Retinal pigment epithelial cell (primary cell): ENCODE results near the gene CRB3.

Experiments
- DNase-seq: peaks from one replicate; pipeline ENCODE4 v3.0.0-alpha.2; 2010; ENCODE audit warnings: low read depth
- H3K4me3 ChIP-seq: 2 replicates; pipeline ENCODE4 v1.5.1; 2011; ENCODE audit warnings: mild to moderate bottlenecking, low read length, control low read depth, moderate library complexity
- TF ChIP-seq, protein P1 (sequence below): conservative IDR thresholded peaks from 2 replicates; pipeline ENCODE4 v1.5.1; 2011; ENCODE audit warnings: low read depth, low read length, control low read depth, inconsistent platforms

CRB3 gene

DNA sequence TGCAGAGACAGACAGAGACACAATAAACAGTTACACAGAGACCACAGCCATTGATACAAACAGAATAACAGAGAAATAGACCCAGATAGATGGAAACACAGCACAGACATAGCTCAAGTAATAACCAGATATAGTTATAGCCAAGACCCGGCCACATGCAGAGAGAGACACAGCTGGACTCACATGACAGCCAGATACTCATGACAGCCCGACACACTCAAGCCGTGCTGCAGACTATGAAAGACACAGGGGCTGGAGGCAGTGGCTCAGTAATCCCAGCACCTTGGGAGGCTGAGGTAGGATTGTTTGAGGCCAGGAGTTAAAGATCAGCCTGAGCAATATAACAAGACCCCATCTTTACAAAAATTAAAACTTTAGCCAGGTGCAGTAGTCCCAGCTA, 19.2 kb downstream of the CRB3 start:
- TF ChIP-seq, protein P1, sequence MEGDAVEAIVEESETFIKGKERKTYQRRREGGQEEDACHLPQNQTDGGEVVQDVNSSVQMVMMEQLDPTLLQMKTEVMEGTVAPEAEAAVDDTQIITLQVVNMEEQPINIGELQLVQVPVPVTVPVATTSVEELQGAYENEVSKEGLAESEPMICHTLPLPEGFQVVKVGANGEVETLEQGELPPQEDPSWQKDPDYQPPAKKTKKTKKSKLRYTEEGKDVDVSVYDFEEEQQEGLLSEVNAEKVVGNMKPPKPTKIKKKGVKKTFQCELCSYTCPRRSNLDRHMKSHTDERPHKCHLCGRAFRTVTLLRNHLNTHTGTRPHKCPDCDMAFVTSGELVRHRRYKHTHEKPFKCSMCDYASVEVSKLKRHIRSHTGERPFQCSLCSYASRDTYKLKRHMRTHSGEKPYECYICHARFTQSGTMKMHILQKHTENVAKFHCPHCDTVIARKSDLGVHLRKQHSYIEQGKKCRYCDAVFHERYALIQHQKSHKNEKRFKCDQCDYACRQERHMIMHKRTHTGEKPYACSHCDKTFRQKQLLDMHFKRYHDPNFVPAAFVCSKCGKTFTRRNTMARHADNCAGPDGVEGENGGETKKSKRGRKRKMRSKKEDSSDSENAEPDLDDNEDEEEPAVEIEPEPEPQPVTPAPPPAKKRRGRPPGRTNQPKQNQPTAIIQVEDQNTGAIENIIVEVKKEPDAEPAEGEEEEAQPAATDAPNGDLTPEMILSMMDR: no peak
- no peak for DNase-seq
- H3K4me3 ChIP-seq: no peak overlapping the region

DNA sequence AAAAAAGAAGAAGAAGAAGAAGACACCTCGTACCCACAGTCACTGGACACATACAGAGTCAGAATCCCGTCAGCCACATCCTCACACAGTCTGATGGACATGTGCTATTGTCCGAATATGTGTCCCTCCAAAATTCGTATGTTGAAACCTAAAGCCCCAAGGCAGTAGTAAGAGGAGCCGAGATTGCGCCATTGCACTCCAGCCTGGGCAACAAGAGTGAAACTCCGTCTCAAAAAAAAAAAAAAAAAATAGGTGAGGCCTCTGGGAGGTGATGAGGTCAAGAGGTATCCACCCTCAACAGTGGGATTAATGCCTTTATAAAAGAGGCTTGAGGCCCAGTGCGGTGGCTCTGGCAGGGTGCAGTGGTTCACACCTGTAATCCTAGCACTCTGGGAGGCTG, 20.2 kb downstream of the CRB3 start:
- TF ChIP-seq, protein P1: no peak
- no peak overlapping the region for H3K4me3 ChIP-seq
- no peak for DNase-seq

DNA sequence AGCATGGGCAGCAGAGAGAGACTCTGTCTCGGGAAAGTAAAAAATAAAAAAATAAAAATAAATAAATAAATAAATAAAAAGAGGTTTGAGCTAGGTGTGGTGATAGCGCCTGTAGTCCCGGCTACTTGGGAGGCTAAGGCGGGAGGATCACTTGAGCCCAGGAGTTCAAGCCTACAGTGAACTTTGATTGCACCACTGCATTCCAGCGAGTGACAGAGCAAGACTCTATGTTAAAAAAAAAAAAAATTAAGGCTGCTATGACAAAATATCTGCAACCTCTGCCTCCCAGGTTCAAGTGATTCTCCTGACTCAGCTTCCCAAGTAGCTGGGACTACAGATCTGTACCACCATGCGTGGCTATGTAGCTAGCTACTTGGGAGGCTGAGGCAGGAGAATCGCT, 20.8 kb downstream of the CRB3 start:
- H3K4me3 ChIP-seq: no peak overlapping the region
- DNase-seq: no peak
- TF ChIP-seq, protein P1: no peak

DNA sequence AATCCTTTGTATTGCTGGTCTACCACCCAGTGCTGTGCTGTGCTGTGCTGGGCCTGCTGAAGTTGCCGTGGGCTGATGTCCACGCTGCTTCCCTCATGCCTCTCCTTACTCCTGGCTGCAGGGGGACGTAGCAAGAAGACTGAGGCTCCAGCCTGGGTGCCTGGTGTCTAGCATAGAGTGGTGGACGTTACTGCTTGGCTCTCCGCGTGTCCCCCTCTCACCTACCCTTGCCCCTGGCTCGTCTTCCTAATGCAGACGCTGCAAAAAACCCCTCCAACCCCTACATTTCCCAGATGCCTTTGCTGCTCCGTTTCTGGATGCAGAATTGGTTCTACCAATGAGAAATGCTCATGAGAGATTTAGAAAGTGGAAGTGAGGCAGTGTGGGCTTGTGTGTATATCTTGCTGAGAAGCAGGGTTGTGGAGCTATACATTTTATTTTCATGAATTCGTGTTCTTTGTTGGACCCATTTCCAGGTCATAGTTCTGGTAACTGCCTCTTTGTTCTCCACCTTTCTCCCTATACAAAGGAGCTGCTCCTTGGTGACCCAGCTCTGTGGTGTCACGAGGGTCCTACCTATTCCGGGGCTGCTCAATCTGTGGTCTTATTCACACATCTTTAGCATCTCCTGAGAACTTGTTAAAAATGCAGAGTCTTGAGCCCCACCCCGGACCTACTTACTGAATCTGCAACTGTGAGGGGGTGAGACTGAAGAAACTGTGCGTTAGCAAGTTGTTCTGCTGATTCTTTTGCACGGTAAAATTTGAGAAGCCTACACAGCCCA, 25.4 kb downstream of the CRB3 start:
- H3K4me3 ChIP-seq: no peak overlapping the region
- TF ChIP-seq, protein P1: no peak
- no peak for DNase-seq

DNA sequence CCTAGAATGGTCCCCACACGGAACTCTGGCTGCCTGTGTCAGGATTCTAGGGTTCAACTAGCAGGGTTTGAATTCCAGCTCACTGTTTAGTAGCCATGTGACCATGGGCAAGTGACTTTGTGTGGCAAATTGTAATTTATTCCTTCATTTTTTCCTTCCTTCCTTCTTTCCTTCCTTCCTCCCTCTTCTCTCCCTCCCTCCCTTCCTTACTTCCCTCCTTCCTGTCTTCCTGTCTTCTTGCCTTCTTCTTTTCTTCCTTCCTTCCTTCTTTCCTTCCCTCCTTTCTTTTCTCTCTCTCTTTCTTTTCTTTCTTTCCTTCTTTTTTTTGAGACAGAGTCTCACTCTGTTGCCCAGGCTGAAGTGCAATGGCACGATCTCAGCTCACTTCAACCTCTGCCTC, 26.1 kb downstream of the CRB3 start:
- H3K4me3 ChIP-seq: no peak overlapping the region
- TF ChIP-seq, protein P1: no peak
- no peak for DNase-seq

DNA sequence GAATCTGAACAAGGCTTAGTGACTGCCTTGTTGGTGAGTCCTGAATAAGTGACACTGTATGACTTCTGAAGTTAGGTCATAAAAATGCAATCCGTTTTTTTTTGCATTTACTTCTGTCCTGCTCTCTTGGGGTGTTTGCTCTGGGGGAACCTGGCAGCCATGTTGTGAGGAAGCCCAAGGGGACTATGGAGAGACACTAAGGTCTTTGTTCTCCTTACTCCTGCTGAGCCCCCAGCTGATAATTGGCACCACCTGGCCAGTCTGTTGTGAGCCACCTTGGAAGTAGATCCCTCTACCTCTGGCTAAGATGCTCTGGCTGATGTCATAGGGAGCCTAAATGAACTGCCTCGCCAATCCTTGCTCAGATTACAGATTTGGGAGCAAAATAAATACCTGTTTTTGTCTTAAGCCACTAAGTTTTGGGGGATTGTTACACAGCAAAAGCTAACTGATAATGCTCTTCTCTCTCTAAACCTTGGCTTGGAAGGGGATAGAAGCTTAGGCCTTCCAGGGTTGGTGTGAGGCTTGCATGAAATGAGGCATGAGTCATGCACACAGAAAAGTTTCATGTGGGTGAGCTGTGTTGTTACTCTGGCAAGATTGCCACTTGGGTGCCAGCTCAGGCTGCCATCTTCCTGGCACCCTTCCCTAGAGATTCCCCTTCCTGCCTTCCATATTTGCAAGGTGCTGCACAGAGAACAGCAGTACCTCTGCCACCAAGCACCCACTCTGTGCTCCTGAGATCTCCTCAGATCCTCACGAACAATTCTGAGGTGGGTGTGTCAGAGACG, 27.9 kb downstream of the CRB3 start:
- TF ChIP-seq, protein P1: no peak
- DNase-seq: no peak
- no peak overlapping the region for H3K4me3 ChIP-seq
